ENCODE results near the gene MID1. TPM values are rescaled to one million over a fixed set of nuclear protein-coding genes. Genes with fewer than 3 reads are reported as not detected.
A peak's percentile ranks its signal among the peaks of the same experiment; 100 is the strongest.

MID1 gene
- polyA plus RNA-seq, 3 donors = 23.2 to 32.6 (median 25.4) TPM

DNA sequence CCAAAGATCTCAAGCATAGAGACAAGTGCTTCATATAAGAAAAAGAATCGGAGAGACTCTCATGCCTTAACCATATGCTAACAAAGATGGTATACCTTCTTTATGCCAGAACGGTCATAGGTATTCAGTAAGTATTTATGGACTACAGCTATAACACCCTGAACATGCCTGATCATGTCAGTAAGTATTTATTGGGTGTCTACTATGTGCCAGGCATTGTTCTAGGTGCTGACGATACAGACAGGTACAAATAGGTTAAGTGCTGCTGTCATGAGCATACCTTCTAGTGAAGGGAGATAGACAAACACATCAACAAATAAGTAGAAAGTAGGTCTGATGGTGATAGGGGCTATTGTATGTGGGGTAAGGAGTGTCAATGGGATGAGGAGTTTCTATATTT is 9.5 kb upstream of the MID1 start:
- DNase-seq (ENCODE audit: extremely low read depth in 1 of 11, low read depth in 9 of 11, low spot score in 4 of 11) = no peak

DNA sequence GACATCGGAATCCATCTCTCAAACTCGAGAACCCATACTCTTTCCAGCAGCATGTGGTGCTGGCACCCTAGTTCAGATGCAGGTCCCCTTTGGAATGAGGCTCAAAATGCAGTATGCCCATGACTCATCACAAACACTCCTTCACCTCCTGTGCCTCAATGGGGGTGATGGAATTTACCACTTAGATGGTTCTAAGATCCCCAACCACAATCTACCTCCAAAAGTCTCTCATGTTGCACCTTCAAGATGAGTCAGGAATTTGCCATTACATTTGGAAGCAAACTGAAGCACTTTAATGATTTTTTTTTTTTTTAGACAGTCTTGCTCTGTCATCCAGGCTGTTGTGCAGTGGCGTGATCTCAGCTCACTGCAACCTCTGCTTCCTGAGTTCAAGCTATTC is 8.5 kb upstream of the MID1 start:
- no peak for DNase-seq (ENCODE audit: extremely low read depth in 1 of 11, low read depth in 9 of 11, low spot score in 4 of 11)

DNA sequence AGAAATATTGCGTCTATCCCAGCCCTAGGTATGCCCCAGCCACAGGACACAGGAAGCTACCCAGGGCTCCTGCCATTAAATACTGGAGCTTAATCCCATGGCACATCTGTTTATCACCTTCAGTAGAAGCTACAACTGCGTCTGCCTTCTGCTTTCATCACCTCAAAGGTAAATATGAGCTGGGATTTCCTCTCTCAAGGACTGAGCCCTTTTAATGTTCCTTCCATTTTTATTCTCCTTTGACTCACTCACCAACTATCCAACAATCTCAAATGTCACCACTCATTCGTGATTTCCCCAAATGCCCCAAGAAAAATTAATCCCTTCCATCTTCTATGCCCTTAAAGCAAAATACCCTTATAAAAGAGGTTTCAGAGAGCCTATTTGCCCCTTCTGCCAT is 1.8 kb upstream of the MID1 start:
- DNase-seq (ENCODE audit: extremely low read depth in 1 of 11, low read depth in 9 of 11, low spot score in 4 of 11) = no peak

DNA sequence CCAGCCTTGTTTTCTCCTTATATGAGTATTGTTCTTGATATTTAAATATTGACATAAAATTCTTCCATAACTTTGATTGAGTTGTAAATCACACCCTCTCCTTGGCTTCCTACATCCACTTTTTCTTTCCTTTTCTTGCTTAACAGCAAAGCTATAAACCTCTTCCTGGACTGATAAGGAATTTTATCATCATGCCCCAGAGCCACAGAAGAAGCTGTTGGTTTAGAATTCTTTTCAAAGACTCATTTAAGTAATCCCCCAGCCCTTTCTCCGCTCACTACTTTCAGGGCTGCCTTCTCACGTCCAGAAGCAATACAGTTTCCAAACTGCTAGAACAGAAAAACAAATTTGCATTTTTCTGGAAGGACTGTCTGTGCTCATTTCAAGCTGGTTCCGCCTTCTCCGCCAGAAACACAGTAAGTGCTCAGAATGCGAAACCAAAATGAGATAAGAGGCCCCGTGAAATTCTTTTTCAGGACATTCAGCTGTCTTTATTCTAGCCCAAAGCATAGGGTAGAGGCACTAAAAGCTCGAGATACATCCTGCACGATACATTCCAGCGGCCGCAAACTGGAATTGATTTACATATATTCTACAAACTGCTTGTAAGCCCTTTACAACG is 849 bp downstream of the MID1 start:
- DNase-seq (ENCODE audit: extremely low read depth in 1 of 11, low read depth in 9 of 11, low spot score in 4 of 11) = no peak

DNA sequence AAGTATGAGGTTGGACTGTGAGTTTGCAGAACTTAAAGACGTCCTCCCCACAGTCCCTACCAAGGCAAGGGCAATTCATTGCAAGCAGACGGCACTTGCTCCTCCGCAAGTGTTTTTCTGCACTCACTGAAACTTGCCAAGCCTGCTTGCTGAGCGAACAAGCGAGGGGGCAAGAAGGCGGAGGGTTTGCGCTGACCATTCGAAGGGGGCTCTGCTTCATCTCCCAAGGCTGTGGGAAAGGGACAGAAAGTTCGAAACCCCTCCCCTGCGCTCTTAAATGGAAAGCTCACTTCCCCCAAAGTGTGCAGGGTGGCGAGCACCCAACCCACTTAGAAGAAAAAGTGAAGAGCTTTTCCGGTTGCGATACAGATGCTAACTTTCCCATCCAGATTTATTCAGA is 1.4 kb downstream of the MID1 start:
- DNase-seq (ENCODE audit: extremely low read depth in 1 of 11, low read depth in 9 of 11, low spot score in 4 of 11) = no peak

DNA sequence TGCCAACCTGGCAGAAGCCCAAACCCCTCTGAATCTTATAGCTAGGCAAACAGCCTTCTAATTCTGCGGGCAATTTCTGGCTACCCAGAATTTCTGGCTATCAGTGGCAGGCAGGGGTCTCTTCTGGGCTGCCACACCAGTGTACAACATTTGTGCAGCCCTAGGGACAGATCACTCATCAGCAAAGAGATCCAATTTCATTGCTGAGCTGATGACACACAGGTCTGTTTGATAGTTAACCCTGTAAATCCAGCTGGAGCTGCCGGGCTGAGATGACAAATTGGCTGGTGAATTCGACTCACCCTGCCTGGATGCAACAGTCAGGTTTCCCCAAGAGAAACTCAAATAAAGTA is 2.4 kb downstream of the MID1 start:
- DNase-seq (ENCODE audit: extremely low read depth in 1 of 11, low read depth in 9 of 11, low spot score in 4 of 11) = no peak

DNA sequence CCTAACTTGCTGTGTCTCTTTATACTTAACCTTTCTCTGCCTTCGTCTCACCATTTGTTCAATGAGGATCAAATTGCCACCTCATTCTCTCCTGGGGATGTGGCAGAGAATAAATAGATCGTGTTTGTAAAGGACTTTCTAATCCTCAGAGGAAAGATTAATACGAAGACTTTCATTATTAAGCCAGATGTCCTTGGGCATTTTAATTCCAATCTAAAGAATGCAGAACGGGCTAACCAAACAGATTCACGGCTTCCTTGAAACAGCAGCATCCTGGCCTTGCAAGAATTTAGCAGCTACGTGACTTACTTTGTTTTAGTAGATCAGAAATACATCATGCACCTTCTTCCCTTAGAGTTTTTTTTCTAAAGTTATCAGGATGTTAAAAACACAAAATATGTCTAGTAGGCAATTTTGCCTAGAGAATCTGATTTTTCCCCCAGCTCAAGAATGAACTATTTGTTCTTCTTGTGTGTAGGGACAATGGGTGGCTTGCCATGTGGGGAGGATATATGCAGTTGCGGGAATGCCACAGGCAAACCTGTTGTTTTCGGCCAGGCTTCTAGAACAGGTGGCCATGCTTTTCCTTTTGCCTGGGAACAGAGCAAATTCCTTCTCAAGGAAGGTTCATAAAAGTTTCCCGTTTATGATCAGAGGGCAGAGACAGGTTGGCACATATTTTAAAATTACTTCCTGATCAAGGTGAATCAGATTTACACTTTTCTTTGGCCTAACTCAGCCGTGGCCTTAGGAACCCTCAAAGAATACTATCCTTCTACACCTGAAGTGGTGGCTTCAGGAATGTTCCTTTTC is 3.0 kb downstream of the MID1 start:
- no peak for DNase-seq (ENCODE audit: extremely low read depth in 1 of 11, low read depth in 9 of 11, low spot score in 4 of 11)

DNA sequence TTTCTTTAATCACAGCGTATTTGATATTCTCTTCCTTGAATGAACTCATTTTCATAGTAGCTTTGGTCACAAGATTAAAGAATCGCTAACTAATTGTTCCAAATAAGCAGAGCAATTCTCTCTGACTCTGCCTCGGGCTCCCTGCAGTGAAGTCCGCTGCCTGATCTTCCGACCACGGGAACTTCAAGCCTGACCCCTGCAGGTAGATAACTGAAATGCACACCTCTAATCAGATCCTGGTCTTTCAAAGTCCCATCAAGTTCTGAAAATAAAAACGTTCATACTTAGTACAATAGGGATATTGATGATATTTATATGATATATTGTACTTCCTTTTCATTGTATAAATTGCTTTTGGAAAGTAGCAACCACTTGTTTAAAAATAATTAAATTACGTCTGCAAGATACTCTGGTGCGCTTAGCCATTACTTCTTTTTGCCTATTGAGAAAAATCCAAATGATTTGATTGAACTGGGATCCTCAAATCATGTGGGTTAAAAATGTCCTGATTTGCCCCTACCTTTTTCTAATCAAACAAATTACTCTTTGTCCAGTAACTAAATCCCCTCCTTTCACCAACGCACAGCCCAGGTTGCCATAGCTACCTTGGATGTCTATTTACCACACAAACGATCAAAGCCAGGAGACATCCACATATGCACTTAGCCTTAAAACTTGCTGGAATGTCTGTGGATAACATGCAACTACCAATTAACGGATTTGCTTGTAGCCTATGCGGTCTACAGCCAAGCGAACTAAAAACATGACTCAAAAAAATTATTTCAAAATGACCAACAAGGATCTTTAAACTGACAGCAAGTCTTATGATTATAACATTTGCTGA is 4.2 kb downstream of the MID1 start:
- peak in 1 of 11 donors; percentile 54 for DNase-seq (ENCODE audit: extremely low read depth in 1 of 11, low read depth in 9 of 11, low spot score in 4 of 11)

- no peak for DNase-seq (ENCODE audit: extremely low read depth in 1 of 11, low read depth in 9 of 11, low spot score in 4 of 11)
Measured at GRCh38 chrX:10612215-10612614, 8.2 kb downstream of the MID1 start.

DNA sequence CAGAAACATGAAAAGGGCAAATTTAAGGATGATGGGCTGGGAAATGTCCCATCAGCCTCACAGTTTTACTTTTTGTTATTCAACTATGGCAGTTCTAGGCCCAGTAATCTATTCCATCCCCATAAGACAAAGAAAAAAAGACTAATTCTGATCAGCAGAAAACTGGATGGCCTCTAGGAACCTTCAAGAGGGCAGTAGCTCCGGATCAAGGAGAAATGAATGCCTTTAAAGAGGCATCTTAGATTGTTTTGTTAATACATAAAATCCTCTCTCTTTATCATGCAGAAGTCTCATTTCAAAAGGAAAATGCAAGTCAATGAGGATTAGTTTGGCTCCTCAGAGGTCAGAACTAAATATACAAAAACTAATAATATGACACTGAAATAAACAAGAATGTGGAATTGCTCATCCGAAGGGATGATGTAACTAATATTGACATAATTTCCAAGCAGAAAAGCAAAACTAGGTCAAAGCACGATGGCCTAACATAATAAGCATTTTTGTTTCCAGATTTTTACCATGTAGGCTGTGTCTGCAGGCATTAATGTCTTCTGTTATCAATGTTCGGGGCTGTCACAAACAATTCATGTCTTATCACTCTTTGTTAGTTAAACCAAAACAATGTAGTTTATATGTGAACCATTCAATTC is 8.8 kb downstream of the MID1 start:
- no peak for DNase-seq (ENCODE audit: extremely low read depth in 1 of 11, low read depth in 9 of 11, low spot score in 4 of 11)

GRCh38 chrX:10608099-10608498 is 12.3 kb downstream of the MID1 start:
- no peak for DNase-seq (ENCODE audit: extremely low read depth in 1 of 11, low read depth in 9 of 11, low spot score in 4 of 11)

- no peak for DNase-seq (ENCODE audit: extremely low read depth in 1 of 11, low read depth in 9 of 11, low spot score in 4 of 11)
Measured at GRCh38 chrX:10607233-10607632, 13.2 kb downstream of the MID1 start.

GRCh38 chrX:10603612-10604011 is 16.8 kb downstream of the MID1 start:
- no peak for DNase-seq (ENCODE audit: extremely low read depth in 1 of 11, low read depth in 9 of 11, low spot score in 4 of 11)

GRCh38 chrX:10602646-10603045 is 17.7 kb downstream of the MID1 start:
- no peak for DNase-seq (ENCODE audit: extremely low read depth in 1 of 11, low read depth in 9 of 11, low spot score in 4 of 11)

DNA sequence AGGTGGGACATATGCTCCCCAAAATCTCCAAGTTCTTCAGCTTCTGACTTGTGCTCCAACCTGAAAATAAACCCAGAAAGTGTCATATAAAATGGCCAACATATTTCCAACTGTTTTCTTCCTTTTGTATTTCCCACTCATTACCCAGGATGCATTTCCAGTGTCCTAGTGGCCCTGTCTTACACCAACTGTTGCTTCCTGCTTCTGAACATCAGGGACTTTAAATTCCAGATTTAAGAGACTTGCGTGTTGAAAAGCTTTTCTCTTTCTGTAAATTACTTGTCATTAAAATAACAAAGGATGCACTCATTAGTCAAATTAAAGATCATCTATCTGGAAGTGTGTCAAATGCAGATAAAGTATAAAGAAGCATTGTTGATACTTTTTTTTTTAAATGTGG is 19.9 kb downstream of the MID1 start:
- DNase-seq (ENCODE audit: extremely low read depth in 1 of 11, low read depth in 9 of 11, low spot score in 4 of 11) = no peak

GRCh38 chrX:10598540-10598939 is 21.8 kb downstream of the MID1 start:
- DNase-seq (ENCODE audit: extremely low read depth in 1 of 11, low read depth in 9 of 11, low spot score in 4 of 11) = no peak

GRCh38 chrX:10597871-10598270 is 22.5 kb downstream of the MID1 start:
- no peak for DNase-seq (ENCODE audit: extremely low read depth in 1 of 11, low read depth in 9 of 11, low spot score in 4 of 11)

- no peak for DNase-seq (ENCODE audit: extremely low read depth in 1 of 11, low read depth in 9 of 11, low spot score in 4 of 11)
Measured at GRCh38 chrX:10591363-10592335, 28.7 kb downstream of the MID1 start.
